NCI-H748 treated with DMSO at 0.1 percent for 48 hours (cell line): ENCODE data around the gene RAB3GAP2.
"Not testable (repeated sequence)": the region's sequence is repeated elsewhere in the genome, so short reads cannot be mapped to it uniquely, and the experiment has no call there.

Experiments
- DNase-seq: peaks from one replicate; lab custom pipeline; 2025; lab: John Stamatoyannopoulos, UW

The RAB3GAP2 gene

DNA sequence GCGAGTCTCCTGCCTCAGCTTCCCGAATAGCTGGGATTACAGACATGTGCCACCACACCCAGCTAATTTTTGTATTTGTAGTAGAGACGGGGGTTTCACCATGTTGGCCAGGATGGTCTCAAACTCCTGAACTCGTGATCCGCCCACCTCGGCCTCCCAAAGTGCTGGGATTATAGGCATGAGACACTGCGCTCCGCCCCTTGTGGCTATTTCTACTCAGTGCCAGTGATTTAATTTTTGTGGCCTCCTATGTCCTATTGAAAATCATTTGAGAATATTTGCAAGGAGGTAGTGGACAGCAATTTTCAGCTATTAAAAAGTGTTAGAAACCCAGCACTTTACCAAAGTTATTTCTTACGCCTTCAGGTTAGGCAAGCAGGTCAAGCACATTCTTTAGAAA lies 36.0 kb downstream of the RAB3GAP2 start:
- not testable (repeated sequence) for DNase-seq

DNA sequence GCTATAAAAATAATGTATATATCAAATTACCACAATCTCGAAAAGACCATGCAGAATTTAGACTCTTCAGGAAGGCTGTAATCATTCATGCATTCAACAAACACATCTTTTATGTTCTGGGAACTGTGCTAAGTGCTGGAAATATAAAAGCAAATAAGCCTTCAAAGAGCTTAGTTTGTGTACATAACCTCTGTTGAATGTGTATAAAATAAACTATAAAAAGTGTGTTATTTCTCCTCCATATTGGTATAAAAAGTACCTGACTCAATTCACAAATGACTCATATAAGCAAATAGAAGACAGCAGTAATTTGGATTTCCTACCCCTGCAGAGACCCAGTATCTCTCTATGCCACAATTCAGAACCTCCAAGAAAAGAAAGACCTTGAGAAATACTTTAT lies 36.8 kb downstream of the RAB3GAP2 start:
- DNase-seq: peak; percentile 63

DNA sequence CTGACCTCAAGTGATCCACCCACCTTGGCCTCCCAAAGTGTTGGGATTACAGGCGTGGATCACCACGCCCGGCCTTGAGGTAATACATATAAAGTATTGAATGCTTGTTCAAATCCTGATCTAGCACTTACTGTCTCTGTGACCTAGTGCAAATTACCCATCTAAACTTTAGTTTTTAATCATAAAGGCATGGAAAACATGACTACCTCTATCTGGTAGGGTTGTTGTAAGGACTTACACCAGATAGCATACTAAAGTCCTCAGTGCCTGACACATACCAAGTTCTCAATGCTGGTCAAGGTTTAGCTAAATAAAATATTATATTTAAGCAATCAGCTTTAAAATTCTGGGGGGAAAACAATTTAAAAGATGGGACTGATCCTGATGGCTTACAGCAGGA lies 38.3 kb downstream of the RAB3GAP2 start:
- no peak for DNase-seq

DNA sequence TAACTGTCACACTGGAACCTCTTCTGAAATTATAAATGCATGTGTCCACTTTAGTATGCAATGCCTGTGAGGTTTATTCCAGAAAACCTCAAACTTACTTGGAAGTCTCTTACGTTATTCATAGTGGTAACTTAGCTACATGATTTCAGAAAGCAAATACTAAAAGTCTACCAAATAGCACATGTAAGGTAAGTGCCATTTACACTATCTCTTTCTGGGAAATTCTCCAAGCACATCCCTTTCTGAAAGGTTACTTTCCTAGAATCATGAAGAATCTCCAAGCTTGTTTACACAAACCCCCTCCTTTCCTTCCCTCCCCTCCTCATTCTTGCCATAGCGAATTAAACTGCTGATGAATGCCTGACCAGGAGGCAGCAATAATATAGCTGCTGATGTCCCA lies 42.5 kb downstream of the RAB3GAP2 start:
- DNase-seq: no peak

DNA sequence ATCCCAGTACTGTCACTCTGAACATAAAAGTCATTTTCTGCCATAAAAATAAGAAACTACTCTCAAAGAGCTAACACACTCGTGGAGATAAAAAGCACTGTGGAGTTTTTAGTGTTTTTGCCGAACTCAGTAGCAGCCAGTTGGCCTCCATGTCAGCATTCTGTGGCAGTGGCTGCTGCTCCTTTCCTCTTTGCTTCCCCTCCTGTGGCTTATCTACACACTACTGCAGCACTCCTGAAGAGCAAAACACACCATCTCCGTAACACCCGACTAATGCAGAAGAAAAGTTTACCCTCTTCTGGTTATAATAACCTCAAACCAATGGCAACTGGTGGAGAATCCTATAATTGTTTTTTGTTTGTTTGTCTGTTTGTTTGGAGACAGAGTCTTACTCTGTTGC lies 44.9 kb downstream of the RAB3GAP2 start:
- DNase-seq: no peak

DNA sequence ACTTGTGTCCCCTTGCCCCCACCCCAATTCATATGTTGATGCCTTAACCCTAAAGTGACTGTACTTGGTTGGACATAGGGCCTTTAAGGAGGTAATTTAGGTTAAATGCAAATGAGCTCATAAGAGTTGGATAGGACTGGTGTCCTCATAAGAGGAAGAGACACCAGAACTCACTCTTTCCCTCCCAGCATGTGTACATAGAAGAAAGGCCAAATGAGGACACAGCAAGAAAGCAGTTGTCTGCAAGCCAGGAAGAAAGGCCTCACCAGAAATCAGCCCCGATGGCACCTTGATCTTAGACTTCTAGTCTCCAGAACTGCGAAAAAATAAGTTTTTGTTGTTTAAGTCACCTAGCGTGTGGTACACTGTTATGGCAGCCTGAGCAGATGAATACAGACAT lies 45.5 kb downstream of the RAB3GAP2 start:
- no peak for DNase-seq

DNA sequence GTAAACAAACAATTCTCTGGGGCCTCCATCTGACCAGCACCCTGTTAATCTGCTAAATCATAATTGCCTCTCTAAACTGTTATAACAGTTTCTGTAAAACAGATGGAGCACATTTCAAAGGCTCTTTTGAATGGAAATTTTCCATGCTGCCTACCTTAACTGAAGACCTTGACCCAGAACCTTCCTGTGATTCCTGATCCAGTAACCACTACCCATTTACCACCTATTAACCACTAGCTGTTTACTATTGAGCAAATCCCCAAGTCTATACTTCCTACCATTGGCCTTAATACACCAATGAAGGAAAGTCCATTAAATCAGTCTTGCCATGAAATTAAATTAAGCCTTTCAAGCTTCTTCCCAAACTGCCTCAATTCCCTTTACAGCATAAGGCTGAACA lies 46.3 kb downstream of the RAB3GAP2 start:
- no peak for DNase-seq

DNA sequence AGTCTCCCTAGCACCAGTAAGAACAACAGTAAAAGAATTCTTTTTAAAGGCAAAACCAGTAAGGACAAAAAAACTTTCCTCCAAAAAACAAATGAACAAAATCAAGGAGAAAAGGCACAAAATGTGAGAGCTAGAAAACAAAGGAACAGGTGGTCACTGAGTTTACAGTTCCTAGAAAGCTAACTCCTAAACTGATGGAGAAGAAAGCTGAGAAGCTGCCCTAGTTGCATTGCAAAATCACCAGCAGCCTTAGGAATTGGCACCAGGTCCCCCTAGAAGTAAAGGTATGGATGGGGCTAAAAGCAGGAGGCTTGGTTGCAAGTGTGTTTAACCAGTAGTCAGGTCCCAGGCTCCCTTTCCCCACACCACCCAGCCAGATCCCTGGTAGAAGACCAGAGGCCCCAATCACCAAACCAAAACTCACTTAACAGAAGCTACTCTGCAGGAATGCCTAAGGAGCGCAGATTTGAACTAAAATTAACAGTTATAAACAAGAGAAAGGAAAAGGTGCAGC lies 47.6 kb downstream of the RAB3GAP2 start:
- no peak for DNase-seq

DNA sequence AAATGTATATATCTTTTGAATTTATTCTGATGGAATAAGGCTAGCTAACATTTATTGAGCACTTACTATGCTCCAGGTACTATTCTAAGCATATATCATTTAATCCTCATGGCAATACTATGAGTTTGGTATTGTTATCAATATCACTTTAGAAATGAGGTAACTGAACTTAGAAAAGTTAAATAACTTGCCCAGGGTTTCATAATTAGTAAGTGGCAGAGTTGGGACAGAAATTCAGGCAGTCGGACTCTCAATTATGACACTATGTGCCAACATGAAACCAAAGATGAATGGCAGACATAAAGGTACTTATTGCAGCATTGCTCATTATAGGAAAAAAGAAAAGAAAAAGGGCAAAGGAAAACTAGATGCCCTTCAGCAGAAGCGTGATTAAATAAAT lies 48.2 kb downstream of the RAB3GAP2 start:
- no peak for DNase-seq

DNA sequence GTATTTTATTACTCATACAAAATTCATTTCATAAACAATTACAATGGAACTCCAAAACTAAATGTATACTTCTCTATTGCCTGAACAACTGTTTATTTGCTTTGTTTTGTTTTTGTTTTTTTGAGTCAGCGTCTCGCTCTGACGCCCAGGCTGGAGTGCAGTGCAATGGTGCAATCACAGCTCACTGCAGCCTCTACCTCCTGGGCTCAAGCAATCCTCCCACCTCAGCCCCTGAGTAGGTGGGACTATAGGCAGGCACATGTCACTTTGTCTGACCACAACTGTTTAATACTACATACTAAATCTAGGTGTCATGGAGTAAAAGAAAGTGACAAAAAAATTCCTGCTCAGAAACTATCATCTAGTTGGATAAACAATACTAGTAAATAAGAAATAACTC lies 49.3 kb downstream of the RAB3GAP2 start:
- no peak for DNase-seq

DNA sequence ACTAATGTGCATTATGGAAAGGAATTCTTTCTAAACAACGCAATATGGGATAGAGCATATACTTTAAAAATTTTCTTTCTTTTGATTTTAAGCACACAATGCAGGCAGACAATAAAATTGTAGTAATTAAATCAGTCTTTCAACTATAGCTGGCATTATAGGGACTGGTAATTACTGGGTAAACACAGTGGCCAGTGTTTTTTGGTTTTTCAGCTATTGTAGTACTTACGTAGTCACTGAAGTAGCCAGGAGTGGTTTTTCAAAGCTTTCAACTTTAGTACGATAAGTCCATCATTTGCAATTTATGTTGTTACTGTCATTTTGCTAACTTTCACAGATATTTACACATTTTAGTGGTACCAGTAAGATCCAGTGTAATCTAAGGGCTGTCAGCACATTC lies 50.6 kb downstream of the RAB3GAP2 start:
- peak; percentile 76 for DNase-seq

DNA sequence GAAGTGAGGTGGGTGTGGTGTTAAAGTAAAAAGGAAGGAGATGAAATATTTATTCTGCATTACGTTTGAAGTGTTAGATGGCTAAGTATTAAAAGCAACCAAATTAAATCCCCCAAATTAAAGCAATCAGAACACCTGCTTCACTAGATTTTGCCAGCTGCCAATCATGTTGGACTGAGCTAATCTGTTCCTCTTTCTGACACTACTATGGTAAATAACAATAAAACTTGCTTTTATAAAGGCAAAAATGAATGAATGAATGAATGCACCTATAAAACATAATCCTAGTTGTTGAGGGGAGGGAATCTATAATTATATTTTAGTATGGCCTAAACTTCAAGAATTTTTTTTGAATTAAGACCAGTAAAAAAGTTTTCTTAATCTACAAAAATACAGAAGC lies 51.0 kb downstream of the RAB3GAP2 start:
- DNase-seq: peak; percentile 66

DNA sequence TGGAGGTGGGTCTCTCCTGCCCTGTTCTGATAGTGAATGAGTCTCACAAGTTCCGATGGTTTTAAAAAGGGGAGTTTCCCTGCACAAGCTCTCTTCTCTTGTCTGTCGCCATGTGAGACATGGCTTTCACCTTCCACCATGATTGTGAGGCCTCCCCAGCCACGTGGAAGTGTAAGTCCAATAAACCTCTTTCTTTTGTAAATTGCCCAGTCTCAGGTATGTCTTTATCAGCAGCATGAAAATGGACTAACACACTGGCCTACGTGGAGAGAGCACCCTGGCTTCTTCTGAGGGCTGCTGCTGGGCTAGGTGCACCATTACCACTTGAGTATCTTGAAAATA lies 51.6 kb downstream of the RAB3GAP2 start:
- not testable (repeated sequence) for DNase-seq

DNA sequence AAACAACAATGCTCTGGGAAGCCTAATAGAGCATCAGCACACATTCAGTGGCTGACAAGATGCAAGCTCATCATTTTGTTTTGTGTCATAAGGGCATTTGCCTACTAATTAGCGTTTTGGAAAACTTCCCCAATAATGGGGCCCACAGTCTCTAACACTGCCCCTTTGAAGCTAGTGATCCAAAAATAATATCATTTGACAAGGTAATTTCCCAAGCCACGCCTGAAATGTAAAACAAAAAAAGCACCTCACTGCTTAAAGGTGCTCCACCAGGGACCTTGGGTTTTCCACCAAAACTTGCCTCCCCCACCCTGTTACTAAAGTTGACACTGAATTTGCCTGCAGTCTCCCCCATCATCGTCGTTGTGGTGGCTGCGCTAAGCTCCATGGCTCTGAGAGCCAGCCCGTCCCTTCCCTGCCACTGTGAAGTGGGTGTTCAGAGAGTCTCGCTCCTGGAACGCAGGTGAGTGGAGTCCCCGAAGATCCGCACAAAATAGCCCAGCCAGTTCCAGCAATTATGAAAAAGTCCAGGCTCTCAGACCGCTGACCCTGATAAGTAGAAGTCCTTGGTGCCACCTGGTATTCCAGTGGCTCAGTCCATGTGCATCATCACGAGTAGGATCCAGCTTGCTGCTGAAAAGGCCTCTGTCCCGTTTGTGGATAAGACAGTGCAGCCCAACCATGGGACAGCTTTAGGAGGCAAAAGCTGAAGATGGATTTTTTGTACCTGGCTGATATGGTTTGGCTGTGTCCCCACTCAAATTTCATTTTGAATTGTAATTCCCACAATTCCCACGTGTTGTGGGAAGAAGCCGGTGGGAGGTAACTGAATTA lies 52.2 kb downstream of the RAB3GAP2 start:
- no peak for DNase-seq

DNA sequence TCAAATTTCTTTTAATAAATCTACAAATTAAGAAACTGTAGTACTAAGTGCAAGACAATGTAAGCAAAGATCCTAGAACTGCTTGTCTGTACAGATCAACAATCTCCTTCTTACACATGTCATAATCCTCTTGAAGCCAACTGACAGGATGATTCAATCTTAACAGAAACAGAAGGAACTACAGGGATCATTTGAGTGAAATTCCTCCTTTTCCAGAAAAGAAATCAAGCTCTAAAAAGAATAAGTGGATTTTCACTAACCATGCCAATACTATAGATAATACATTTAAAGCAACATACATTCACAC lies 53.2 kb downstream of the RAB3GAP2 start:
- no peak for DNase-seq

DNA sequence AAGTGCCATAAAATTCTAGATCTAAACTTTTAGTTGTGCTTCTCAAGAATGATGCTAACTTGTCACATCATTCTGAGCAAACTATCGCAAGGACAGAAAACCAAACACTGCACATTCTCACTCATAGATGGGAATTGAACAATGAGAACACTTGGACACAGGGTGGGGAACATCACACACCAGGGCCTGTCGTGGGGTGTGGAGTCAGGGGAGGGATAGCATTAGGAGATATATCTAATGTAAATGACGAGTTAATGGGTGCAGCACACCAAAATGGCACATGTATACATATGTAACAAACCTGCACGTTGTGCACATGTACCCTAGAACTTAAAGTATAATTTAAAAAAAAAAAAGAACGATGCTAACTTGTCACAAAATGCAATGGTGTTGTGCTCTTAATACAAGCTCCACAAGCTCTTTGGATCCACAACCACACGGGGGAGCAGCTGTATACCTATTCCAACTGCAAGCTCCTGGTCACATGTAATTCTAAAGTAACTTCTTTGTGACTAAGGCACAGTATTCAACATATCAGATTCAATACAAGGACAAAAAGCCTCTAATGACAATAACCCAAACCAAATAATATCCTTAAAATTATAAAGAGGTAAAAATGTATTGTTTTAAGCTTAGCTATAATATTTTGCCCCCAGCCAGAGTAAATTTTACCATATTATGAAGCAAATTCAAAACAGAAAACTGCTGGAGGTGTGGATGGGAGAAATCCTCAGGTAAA lies 53.7 kb downstream of the RAB3GAP2 start:
- DNase-seq: peak; percentile 30

DNA sequence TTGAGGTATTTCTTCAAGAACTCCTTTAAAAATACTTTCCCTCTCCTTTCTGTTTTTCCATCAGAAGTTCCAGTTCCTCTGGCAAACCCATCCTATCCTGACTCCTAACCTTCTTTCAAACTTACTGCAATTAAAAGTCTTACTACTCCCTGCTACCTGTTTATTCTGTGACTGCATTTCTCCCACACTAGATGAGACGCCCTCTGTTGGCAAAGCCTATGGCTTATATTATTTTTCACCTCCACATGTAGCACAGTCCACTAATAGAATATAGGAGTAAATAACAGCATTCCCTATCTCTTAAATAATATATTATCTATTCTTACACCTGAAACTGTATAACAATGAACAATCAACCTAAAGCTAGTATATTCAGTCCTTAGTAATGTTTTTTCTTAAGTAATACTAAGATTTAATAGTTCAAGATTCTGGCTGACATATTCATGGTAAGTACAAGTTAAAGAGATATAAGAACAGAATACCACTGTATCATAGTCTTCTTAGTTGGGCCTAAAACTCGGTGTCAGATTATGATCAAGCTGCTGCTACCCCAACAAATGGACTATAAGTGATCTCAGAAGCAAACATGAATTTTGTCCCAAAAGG lies 54.8 kb downstream of the RAB3GAP2 start:
- no peak for DNase-seq

DNA sequence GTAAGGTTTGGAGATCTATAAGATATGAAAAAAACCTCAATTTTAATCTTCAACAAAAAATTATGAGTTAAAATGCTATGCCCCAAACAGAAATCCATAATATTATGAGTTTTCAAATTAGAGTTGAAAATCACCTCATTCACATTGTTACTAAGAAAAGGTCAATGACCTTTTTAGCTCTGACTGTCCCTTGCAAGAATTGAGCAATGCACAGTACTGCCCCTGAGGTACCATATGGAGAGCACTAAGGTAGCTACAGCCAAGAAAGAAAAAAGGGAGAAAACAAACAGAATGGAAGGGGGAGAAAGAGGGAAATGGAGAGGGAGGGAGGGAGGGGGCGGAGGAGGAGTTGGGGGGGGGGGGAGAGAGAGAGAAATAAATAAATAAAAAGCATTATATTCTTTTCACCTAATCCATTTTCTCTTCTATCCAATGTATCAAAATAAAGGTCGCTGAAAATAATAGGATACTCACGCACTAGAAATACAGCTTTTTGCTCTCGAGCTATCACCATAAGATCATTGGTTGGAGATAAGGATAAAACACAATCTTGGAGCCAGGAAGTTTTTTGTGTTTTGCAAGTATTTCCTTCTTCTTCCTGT lies 58.8 kb downstream of the RAB3GAP2 start:
- no peak for DNase-seq

DNA sequence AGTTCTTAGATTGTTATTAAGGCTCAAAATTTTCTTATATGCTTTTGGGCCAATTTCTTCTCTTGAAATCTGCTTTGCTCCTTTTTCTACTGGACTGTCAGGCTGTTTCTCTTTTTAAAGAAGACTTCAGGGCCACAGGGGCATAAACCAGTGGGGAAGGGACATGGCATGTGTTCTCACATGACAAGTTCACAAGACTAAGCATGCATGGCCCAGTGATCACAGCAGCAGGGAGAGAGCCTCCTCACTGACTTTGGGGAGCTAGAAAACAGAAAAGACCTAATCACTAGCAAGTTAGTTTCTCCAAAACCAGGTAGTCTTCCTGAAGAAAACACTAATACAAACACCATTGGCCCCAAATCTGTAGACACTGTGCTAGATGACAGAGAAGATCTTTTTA lies 64.8 kb downstream of the RAB3GAP2 start:
- no peak for DNase-seq

DNA sequence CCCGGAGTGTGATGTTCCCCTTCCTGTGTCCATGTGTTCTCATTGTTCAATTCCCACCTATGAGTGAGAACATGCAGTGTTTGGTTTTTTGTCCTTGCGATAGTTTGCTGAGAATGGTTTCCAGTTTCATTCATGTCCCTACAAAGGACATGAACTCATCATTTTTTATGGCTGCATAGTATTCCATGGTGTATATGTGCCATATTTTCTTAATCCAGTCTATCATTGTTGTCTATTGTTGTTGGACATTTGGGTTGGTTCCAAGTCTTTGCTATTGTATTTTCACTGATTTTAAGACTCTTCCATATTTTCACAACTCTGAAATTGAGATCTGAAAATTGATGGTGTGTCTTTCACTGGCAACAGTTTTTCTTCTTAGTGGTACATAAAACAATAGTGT lies 67.5 kb downstream of the RAB3GAP2 start:
- DNase-seq: not testable (repeated sequence)

DNA sequence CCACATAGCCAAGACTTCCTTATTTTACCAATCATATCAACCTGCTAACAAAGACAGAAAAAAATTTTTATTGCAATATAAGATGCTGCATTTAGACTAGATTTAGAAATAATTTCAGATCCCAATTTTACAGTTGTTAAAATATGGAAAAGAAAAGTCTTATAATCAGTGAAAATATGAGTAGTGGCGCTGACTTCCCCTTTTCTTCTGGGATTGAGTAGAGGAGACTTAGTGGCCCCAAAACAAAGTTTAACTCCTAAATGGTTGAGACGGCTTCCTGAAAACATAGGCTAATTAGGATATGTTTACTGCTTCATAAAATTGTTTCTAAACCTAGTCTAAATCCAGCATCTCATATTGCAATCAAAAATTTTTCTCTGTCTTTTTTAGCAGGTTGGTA lies 68.4 kb downstream of the RAB3GAP2 start:
- DNase-seq: no peak

DNA sequence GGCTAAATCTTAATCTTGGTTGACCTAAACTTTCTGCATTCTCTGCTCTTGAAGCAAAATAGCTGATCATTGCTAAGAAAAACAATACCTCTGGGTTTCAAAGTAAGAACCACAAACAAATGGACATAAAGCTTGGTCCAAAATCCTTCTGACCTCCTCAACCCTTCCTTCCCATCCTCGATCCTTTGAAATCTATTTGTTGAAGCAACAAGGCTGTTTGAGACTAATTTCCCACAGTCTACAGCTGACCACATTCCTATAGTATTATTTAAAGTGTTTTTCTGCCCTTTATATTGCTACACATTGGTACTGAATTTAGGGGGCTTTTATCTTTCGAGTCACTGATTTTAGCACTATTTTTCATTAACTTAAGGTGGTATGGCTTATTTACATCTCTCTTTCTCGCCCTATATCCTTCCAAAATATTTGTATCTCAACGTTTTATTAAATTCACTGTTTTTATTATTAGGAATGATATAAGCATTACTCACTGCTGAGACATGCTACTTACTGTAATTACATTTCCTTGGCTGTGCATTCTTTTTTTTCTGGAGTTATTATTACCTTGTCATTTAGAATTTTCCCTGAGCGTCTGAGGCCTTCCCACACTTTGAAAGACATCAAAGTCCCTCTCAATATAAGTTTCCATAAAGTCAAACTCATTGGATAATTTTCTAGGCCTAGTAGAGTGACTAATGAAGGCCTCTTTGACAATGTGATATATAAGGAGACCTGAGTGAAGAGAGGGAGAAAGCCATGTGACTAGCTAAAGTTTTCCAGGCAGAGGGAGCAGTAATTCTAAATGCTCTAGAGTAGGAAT lies 73.9 kb downstream of the RAB3GAP2 start:
- no peak for DNase-seq
